Transverse colon (tissue), 4 donors: ENCODE results near the gene IGF1.

ENCODE experiments used
- CTCF ChIP-seq, 5 experiments: fragments of 200-600 bp in 3 of 5; fragments of 450-650 bp in 2 of 5; sonication (generic) in 3 of 5; IDR thresholded peaks; 1 replicate in 2 of 5; 2 replicates in 3 of 5; pipeline ENCODE4 v1.5.1; 2016 to 2017; ENCODE audit warnings: antibody characterized with exemption in 5 of 5, inconsistent platforms in 3 of 5, mild to moderate bottlenecking in 2 of 5, moderate library complexity in 1 of 5
- POLR2AphosphoS5 ChIP-seq, 3 donors: sonication (generic); formaldehyde crosslinking; IDR thresholded peaks; one replicate each; pipeline ENCODE4 v1.6.1; 2016; ENCODE audit warnings: antibody characterized with exemption in 3 of 3

- TF ChIP-seq CTCF (IDR thresholded peaks at IDR 0.05): no peak
- TF ChIP-seq POLR2AphosphoS5 (IDR thresholded peaks at IDR 0.05): no peak
These were observed 63.3 kb downstream of the IGF1 start for GRCh38 chr12:102417055-102417454.
